Fibroblast of the conjunctiva (primary cell): ENCODE results near the gene DNASE1L3.

Experiments
- DNase-seq: peaks from one replicate; pipeline ENCODE4 v3.0.0-alpha.2; 2010; ENCODE audit warnings: low read depth

DNASE1L3 gene

DNA sequence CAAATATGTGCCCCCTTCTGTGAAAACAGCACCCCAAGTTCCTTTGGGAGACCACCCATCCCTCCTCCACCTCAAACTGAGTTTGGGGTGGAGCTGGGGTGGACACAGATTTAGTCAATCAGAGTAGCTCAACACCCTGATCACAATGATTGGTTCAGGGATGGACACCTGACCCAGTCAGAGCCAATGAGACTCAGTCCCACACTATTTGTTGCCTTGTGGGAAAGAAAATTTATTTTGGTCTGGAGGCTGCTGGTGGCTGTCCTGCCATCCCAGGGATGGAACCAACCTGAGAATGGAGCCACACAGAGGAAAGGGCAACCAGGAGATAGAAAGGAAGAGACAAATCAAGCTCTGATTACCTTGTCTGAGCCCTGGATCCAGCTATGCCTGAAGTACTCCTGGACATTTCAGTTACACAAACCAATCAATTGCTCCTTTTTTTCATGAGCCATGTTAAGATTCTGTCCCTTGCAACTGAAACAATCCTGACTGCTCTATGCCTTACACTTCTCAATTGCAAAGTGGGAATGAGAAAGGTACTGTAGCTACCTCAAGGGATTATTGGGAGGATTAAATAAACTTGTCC, 10.6 kb downstream of the DNASE1L3 start:
- DNase-seq = no peak

DNA sequence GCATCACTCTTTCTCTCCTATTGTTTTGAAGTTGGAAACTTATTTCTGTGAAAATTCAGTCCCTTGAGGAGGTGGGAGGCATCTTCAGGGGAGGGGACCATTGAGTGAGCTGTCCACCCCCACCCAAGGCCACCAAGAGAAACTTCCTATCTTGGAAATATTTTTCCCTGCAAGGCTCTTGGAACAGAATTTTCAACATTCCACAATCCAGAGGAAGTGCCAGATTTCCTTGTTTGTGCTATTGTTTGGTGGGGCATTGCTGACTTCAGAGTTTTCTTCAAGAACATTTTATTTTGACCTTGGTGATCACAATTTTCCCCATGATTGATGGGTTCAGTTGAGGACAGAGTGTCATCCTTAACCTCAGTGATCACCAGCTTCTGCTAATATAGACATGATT, 12.0 kb downstream of the DNASE1L3 start:
- no peak for DNase-seq

DNA sequence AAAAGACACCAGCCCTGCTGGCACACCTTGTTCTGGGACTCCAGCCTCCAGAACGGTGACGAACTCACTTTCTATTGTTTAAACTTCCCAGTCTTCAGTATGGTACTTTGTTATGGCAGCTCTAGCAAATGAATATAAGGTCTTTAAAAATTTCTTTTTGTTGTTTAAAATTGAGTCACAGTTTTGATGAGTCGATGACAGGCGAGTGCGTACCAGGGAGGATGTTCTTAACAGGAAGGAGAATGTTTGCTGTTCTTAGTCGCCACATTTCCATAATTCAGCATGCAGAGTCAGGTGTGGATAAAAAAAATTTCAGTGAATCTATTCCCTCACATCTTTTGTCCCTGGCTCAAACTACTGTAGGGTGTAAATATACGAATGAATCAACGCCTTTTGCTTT, 12.4 kb downstream of the DNASE1L3 start:
- no peak for DNase-seq

DNA sequence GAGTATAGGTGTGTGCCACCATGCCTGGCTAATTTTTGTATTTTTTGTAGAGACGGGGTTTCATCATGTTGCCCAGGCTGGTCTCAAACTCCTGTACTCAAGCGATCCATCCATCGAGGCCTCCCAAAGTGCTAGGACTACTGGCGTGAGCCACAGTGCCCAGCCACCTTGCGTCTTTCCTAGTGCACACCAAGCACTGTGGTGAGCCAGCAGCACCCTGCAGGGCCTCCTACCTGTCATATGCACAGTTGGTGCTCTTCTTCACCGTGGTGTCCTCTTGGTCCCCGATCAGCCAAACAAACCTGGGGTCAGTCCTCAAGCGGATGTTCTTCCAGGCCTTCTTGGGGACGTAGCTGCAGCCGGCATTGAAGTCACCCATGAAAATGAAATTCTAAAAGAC, 13.2 kb downstream of the DNASE1L3 start:
- DNase-seq = no peak

DNA sequence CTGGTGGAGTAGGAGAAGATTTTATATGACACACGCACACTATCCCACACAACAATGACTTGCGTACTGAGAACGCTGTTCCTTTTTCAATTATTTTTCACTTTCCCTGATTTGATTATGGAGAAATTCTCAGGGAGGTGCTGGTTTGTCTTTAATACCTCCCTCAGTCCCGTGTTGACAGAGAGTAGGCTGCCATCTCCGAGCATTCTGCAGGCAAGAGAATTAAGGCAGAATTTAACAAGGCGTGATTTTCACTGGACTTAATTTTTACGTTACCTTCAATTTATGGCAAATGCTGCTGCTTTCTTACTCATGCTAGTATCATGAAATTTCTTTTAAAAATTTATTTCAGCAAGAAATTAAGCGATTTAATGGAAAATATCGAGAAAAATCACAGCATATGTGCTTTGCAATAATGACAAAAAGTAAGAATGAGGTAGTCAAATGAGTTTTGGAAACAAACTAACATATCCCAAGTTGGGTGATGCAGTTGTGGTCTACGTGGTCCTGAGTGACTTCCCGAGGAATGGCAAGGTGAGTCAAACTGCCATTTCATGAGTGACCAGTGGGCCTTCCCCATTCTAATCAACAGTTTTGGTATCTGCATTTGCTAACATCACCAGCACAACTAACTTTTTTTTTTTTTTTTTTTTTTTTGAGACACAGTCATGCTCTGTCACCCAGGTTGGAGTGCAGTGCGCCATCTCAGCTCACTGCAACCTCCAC, 16.9 kb downstream of the DNASE1L3 start:
- no peak for DNase-seq

DNA sequence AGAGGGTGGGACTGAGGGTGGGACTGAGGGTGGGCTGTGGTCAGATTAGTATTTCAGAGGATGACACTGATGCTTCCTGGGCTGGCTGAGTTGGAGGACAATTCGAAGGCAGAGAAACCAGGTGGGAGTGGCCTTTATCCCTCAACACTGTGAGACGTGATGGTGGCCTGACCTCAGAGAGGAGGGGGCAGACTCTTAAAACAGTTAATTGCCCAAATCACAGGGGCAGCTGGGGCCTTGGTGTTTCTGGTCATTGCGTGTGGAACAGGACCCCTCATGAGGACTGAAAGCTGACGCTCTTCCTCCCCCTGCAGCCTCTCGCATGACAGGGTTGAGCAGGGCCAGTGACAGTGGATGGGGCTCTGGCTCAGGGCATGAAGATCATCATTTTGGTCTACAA, 18.7 kb downstream of the DNASE1L3 start:
- no peak for DNase-seq

DNA sequence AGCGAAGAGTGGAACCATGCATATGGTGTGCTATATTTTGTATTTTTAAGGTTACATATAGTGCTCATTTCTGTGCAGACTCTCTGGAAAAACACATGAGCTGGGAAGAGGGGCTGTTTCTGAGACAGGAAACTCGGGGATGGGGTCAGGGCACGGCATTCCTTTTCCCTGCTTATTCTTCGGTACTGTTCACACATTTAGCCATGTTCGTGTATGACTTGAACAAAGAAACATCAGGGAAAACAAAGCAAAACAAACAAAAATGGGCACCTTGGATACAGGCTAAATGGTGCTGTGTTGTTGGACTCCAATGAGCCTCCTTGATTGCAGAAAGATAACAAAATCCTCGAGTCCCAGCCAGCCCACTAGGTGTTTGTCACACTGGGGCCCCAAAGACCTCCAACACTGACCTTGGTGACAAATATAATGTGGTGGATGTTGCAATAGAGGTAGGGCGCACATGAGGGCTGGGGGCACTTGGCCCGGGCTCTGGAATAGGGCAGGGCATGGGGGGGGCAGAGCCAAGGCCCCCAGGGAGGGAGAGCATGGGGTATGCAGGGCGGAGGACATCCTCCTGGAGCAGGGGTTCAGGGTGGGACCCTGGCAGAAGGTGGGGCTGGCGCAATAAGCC, 19.3 kb downstream of the DNASE1L3 start:
- DNase-seq = no peak

DNA sequence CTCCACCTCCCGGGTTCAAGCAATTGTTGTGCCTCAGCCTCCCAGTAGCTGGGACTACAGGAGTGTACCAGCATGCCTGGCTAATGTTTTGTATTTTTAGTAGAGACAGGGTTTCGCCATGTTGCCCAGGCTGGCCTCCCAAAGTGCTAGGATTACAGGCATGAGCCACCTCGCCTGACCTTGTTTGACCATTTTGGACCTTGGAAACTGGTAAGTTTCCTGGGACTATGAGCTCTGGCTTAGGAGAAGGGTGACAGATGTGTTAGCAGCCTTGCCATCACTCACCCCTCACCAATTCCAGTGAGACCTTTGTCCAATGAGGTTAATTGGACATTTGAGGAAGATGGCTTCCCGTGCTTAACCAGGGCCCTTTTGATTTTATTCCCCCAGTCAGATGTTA, 19.9 kb downstream of the DNASE1L3 start:
- DNase-seq = no peak

DNA sequence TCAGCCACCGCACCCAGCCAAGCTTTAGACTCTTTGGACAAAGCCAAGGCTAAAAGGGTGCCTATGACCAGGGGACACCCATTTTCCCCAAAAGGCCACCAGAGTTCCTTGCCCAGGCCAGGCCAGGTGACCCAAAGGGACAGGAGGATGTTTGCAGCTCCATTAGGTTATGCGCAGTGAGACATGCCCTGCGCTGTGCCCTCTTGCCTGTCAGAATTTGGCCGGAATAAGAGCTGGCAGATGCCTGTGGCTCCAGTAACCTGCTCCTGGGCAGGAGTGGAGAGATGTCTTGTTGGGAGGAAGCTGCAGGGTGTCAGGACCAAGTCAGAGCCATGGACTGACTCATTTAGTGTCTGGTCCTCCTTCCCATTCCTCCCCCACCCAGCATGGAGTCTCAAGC, 20.5 kb downstream of the DNASE1L3 start:
- DNase-seq = no peak

DNA sequence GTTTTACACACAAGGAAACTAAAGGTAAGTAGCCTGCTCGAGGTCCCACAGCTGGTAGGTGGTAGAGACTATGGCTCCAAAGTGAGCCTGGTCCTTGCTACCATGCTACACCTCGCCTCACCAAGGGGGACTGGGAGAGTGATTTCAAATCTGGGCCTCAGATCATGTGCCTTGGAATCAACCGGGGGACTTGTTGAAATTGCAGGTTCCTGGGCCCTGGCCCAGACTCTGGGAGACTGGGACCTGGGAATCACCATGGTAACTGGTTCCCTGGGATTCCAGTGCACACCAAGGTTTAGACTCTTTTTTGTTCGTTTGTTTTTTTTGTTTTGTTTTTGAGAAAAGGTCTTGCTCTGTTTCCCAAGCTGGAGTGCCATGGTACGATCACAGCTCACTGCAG, 21.1 kb downstream of the DNASE1L3 start:
- DNase-seq = no peak

DNA sequence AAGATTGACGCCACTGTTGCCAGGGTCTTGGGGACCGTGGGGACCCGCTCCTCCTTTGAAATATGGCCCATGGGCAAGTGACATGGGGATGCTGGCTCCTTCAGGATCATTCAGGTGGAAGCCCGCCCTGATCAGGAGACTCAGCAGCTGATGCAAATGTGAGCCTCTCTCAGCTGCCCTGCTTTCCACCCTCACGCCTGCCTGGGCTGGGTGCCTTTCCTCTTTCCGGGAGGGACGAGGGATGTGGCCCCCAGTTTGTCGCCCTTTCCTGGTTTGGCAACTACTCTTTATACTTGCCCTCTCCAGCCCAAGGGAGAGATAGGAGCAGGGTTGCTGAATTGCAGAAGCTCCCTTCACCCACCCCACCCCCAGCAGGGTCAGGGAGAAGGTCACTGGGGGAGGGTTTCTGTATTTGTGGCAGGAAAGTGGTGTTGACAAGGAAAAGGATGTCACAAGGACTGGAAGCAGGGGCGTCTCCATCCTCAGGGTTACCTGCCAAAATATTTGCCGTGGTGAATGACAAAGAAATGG, 21.8 kb downstream of the DNASE1L3 start:
- DNase-seq = no peak

DNA sequence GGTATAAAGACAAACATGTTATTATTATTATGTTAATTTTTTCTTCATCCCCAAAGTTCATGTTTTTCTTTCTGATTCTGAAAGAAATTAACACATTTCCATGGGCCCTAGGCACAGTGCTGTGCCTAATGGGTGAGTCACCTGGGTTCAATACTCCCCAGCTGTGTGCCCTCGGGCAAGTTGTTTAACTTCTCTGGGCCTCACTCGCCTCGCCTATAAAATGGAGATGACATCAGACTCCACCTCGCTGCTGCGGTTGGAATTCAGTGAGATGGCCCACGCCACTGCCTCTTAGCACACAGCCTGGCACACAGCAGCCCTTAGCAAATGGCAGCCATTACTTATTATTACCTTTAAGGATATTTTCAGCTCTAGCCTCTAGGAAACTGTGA, 22.6 kb downstream of the DNASE1L3 start:
- DNase-seq = no peak

DNA sequence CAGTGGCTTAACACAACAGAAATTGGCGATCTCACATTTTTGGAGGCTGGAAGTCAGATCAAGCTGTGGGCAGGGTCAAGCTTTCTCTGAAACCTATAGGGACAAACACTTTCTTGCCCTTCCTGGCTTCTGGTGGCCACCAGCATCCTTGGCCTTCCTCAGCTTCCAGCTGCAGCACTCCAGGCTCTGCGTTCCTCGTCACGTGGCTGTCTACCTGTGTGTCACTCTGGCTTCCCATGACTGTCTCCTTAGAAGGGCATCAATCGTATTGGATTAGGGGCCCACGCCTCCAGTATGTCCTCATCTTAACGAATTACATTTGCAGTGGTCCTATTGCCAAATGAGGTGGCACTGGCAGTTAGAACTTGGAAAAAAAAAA, 25.8 kb downstream of the DNASE1L3 start:
- no peak for DNase-seq

DNA sequence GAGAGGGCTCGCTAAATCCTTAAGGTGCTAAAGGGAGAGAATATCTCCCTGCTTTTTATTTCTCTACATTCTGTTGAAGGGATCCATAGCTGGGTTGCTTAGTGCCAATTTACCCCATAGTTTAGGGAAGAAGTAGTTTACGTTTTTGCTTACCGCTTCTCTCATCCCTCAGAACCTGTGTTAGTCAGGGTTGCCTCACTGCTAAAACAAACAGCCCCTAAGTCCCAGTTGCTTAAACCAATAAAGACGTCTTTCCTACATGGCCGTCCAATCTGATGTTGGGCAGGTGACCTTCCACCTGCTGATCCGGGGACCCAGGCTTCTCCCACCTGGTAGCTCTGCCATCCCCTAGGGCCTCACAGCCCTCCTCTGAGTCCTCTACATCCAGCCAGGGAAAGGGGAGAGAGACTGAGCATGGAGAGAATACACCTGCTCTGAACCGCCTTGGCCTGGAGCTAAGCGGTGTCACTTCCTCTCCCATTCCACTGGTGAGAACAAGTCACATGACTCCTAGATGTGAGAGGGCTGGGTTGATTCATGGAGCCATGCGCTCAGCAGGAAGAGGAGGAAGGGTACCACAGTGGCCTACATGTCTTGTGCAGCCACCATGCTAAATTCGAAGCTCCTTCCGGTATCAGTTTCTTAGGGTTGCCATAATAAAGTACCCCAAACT, 26.3 kb downstream of the DNASE1L3 start:
- DNase-seq = no peak

DNA sequence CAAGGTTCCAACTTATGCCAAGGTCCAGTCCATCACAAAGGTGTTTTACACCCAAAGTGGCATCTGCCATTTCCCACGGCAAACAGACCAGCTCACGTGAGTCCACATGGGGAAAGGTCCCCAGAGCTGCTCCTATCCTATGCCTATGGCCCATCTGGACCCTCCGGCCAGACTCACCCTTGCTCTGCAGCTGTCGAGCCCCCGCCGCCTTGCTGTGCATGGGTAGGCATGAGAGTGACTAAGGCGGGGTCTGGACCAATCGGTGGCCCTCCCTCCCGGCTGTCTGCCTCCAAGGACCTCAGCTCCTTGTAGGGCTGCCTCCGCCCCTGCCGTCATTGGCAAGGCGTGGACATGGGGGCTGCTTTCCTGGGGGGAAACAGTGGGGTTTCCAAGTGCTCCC, 26.9 kb downstream of the DNASE1L3 start:
- no peak for DNase-seq

DNA sequence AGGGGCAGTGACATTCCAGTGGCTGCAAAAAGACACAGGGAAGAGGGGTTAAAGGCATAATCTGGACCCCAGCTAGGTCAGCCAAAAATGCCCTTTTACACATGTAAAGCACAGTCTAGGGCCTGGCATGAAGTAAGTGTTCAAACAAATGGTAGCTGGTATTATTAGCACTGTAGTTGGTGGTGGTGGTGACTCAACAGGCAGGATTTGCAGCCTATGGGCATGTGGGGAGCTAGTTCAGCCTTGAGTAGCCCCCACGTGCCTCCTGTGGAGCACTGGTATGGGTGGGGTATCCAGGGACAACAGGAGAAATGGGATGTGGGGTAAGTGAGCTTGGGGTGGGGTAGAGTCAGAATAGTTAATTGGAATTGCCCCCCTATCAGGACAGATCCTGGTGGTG, 27.6 kb downstream of the DNASE1L3 start:
- DNase-seq = no peak

DNA sequence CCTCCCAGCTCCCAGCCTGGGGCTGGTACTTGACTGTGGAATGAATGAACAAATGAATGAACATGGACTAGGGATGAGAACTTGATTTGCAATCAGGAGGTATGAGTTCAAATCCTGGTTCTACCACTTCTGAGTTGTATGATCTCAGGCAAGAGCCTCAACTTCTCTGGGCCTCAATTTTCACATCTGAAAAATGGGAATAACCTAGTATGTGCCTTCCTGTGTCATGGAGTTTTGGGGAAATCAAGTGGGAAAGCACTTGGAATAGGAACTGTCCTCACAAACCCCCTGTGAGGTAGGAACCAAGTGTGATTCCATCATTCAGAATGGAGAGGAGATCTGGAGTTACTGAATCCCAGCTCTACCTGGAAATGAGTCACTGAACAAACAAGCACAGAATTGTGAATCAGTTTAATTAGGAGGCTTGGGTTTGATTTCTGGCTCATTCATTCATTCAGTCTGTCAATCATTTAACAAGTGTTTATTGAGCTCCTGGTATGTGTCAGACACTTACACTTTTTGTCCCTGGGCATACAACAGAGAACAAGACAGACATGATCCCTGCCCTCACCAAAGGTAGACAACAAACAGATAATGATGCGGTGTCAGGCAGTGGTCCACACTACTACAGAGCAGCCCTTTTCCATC, 29.7 kb downstream of the DNASE1L3 start:
- DNase-seq = no peak

DNA sequence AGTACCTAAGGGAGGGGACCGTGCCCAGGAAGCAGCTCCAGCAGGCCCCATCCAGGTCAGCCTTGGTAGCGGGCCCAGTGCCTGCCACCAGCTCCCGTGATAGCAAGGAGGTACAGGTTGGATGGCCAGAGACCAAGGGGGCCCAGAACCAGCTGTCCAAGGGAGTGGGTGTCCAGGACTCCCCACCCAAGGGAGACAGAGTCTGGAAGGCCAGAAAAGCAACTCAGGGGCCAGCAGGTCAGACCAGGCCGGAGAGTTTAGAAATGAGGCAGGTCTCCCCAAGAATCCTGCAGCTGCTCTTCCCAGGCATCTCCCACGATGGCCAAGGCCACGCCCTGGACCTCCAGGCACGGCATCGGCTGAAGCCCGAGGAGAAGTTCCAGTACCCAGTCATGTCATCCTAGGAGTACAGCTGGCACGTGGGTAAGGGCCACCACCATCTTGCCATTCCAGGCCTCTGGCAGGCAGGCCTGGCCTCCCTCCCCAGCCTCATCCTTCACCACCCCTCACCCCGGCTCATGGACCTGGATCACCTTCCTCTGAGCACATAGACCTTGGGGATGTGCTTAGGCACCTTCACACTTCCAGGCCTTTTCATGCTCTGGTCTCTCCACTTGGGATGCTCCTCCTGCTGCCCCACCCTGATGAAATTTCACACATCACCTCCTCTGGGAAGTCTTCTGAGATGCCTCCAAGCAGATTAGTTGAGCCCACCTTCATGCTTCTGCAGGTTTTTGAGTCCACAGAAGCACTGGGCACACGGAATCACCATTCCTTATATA, 30.5 kb downstream of the DNASE1L3 start:
- DNase-seq = no peak

DNA sequence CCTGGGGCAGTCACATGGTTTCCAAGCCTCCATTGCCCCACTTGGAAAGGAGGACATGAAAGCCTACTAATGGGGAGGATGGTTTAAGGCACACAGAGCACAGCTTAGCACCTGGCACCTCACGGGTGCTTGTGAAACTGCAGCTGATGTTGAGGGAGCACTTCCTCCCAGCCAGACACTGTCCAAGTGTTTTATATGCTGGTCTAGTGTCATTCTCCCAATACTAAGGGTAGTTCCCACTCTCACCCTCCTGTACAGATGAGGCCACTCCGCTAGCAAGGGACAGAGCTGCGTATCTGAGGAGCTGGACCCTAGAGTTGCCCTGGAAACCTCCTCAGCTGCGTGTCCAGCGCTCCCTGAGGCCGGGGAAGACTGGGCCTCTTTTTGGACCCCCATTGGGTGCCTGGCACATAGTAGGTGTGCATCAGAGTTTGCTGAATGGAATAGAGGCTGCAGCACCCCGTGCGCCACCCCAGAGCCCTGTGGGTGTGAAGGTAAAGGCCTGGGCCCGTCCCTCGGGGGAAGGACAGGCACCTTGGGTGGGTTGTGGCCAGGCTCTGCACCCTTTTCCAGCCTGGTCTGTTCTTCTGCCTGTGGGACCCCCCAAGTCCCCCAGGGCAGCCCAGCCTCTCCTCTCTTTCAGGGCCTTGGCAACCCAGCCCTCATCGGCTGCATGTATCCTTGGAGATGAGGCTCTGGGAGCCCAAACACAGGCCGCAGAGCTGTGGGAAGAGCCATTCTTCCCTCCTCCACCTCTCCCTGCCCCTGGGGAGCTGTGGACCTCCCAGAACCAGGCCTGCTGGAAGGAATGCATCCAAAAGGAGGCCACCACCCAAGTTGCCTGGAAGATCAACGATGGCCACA, 31.3 kb downstream of the DNASE1L3 start:
- no peak for DNase-seq

DNA sequence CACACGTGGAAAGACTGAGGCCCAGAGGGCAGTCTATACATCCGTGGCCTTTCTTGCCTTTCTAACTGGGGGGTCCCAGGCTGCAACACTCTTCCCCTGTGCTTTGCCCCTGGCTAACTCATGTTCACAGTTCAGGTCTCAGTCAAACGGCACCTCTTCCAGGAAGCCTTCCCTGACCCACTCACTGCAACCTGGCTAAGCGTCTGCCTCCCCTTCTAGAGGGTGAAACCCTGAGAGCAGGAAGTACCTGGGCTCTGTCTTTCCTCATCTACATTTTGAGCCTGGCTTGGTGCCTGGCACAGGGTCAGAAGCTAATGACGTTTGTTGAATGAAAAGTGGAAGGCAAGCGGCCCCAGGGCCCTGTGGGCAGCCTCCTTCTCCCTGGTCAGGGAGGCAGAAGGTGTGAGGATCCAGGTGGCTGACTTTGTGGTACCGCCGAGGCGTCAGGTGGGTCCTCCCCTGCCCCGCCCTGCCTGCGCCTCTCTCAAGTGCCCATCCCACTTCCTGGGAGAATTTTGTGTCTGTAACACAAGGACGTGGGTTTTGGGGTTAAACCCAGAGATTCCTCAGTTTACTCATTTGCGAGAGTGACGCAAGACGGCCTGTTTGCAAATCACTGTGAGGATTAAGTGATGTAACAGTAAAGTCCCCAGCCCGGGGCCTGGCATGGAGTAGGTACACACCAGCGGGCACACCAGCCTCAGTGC, 32.1 kb downstream of the DNASE1L3 start:
- DNase-seq = no peak
